Tibial nerve (tissue), 4 donors: ENCODE data around the gene ERC2. TPM values are rescaled to one million over a fixed set of nuclear protein-coding genes. Genes with fewer than 3 reads are reported as not detected.

ENCODE experiments used
- DNase-seq, 2 donors: peaks; one replicate each; pipeline ENCODE4 v3.0.0-alpha.2; 2019; ENCODE audit warnings: low spot score in 2 of 2
- H3K27ac ChIP-seq, 4 donors: fragments of 200-600 bp; sonication (generic) in 3 of 4; one replicate each; pipeline ENCODE4 v1.5.1; 2017 to 2019; ENCODE audit warnings: mild to moderate bottlenecking in 1 of 4
- H3K27me3 ChIP-seq, 2 donors: fragments of 200-600 bp; sonication (generic) in 1 of 2; one replicate each; pipeline versions ENCODE4 v1.5.1 to v1.6.0; 2017 to 2019
- H3K36me3 ChIP-seq, 3 donors: fragments of 200-600 bp; sonication (generic); one replicate each; pipeline ENCODE4 v1.5.1; 2018 to 2019
- H3K4me1 ChIP-seq, 4 donors: fragments of 200-600 bp; sonication (generic) in 3 of 4; one replicate each; pipeline ENCODE4 v1.5.1; 2017 to 2019
- H3K4me3 ChIP-seq, 4 donors: fragments of 200-600 bp; sonication (generic) in 3 of 4; one replicate each; pipeline ENCODE4 v1.5.1; 2017 to 2019; ENCODE audit warnings: mild to moderate bottlenecking in 1 of 4, moderate library complexity in 1 of 4
- H3K9me3 ChIP-seq, 4 donors: fragments of 200-600 bp; sonication (generic) in 3 of 4; one replicate each; pipeline ENCODE4 v1.5.1; 2017 to 2019
- EP300 ChIP-seq, 2 donors: sonication (generic); formaldehyde crosslinking; IDR thresholded peaks; one replicate each; pipeline ENCODE4 v1.6.1; 2017; ENCODE audit warnings: antibody characterized with exemption in 2 of 2, mild to moderate bottlenecking in 1 of 2
- POLR2A ChIP-seq, 2 donors: fragments of 450-650 bp; IDR thresholded peaks; one replicate each; pipeline ENCODE4 v1.6.1; 2017; ENCODE audit warnings: antibody characterized with exemption in 2 of 2, mild to moderate bottlenecking in 2 of 2, moderate library complexity in 2 of 2
- WGBS, 2 donors: methylation state at CpG; one replicate each; pipeline ENCODE4 v1.1.5; 2018; 5-methylcytosine and 5-hydroxymethylcytosine counted together
- total RNA-seq, 4 donors: library from RNA; depleted of rRNA; stranded (reverse); fragments of >200 nt; gene quantifications; one replicate each; pipeline ENCODE4 v1.1.0, GENCODE V29; 2016
- TF ChIP-seq, protein P1 (sequence below), 5 experiments: fragments of 200-600 bp in 3 of 5; fragments of 450-650 bp in 2 of 5; sonication (generic) in 3 of 5; IDR thresholded peaks; one replicate each; pipeline ENCODE4 v1.5.1; 2016 to 2019; ENCODE audit warnings: antibody characterized with exemption in 5 of 5, mild to moderate bottlenecking in 3 of 5, moderate library complexity in 2 of 5

The ERC2 gene
- total RNA-seq, 4 donors from 2014 or later: 0.84 to 0.98 (median 0.90) TPM; not detected in 1

DNA sequence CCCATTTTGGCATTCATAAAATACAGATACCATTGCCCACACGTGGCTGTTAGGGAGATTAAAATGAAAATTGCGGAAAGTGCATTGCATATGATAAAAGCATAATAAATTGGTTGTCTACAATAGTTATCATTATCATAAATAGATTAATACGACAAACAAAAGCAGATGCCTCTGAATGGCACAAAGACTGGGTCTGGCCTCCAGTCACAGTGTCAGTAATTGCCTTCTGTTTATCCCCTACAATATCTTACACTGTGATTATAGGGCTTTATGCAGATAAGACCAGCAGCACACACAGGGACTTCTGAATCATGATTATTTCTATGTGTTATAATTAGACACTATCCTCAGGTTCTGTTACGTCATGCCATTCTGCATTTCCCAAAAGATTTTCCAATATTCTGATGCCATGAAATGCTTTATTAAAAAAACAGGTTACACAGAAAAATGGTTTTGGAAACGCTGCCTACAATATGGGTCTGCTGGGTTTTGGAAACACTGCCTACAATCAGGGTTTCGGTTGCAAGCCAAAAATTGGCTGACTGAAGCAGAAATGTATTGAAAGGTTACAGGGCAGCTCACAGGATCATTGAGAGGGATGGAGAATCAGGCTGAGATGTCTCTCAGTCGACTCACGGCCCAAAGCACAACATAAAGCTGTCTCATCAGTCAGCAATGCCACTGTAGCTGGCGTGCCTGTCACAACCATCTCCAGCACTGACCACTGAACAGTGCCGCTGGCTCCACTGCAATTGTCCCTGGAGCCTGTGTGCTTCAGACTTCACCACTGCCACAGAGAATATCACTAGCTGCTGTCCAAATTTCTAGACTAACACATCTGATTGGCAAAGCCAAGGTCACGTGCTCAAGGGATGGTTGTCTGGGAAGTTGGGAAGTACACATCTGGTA is 248.1 kb downstream of the ERC2 start:
- no peak overlapping the region for H3K4me3 ChIP-seq
- no peak overlapping the region for H3K27ac ChIP-seq
- H3K4me1 ChIP-seq: no peaks in the 10 kb centered on the region
- no peaks in the 10 kb centered on the region for H3K9me3 ChIP-seq
- DNase-seq: no peak
- WGBS, 2 donors: 65 to 71% methylated on average over 11 of the region's 11 CpGs
- H3K27me3 ChIP-seq: no peaks in the 10 kb centered on the region
- H3K36me3 ChIP-seq: no peaks in the 10 kb centered on the region
- TF ChIP-seq, protein P1, sequence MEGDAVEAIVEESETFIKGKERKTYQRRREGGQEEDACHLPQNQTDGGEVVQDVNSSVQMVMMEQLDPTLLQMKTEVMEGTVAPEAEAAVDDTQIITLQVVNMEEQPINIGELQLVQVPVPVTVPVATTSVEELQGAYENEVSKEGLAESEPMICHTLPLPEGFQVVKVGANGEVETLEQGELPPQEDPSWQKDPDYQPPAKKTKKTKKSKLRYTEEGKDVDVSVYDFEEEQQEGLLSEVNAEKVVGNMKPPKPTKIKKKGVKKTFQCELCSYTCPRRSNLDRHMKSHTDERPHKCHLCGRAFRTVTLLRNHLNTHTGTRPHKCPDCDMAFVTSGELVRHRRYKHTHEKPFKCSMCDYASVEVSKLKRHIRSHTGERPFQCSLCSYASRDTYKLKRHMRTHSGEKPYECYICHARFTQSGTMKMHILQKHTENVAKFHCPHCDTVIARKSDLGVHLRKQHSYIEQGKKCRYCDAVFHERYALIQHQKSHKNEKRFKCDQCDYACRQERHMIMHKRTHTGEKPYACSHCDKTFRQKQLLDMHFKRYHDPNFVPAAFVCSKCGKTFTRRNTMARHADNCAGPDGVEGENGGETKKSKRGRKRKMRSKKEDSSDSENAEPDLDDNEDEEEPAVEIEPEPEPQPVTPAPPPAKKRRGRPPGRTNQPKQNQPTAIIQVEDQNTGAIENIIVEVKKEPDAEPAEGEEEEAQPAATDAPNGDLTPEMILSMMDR (IDR thresholded peaks at IDR 0.05): no peak
- no peak for TF ChIP-seq POLR2A (IDR thresholded peaks at IDR 0.05)

DNA sequence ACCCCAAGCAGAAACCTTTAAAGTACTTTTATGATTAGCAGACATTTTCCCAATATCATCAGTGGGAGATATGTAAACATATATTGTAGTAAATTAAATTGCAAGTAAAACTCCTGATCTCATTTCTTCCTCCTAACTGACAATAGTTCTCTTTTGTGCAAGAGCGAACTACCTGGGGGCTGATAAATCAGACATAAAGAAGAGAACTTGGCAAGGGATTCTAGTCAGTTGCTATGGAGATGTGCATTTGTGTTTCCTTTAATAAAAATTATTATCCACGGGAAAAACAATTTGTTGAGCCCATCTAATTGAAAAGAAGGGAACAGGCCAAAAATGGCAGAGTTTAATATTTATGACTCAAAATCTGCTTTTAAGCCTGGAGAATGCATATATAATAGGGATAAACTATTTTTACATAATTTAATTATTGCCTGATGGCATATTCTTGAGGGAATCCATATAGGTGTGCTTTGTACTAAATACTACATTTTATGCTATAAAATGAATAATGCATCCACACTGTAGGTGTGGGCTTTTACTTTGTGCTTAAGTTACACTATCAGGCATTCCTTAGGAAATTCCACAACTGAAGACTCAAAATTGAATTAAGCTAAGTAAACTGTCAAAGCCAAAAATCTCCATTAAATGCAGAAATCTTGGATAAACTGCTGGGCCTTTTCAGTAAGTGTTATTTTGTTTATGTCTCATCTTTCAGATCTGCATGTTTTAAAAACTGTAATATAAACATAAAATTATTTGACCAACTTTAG is 258.1 kb downstream of the ERC2 start:
- no peaks in the 10 kb centered on the region for H3K27me3 ChIP-seq

DNA sequence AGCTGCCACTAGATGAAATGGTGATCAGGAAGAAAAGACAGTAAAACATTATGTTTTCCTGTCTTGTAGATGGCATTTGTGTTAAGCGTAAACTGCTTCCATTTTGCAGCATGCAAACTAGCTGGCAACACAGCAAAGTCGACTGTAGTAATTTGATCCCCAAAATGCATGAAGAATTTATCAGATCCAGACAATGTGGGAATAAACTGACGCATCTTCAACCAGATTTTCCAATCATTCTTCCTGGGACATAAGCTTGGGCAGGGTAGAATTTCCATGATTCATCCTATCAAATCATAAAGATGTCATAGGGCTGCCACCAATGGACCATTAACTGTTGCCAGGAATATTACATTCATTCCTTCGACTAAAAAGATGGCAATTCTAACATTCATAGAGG is 260.3 kb downstream of the ERC2 start:
- DNase-seq: no peak
- Histone ChIP-seq H3K9me3 (peaks cover 0 to 7% (median 0%) of the 10 kb centered on the region in 4 donors), H3K36me3 (no peaks in the 10 kb centered on the region), H3K4me3 (no peak overlapping the region), H3K27ac (no peak overlapping the region), H3K4me1 (no peaks in the 10 kb centered on the region), H3K27me3 (no peaks in the 10 kb centered on the region)
- TF ChIP-seq, protein P1 (IDR thresholded peaks at IDR 0.05): no peak
- TF ChIP-seq POLR2A (IDR thresholded peaks at IDR 0.05): no peak
- no peak for TF ChIP-seq EP300 (IDR thresholded peaks at IDR 0.05)
- 85 to 88% methylated on average over 4 of the region's 4 CpGs for WGBS, 2 donors

More for the DNA sequence above, 258.1 kb downstream of the ERC2 start:
- 78% methylated on average over 2 of the region's 2 CpGs for WGBS, 2 donors
- Histone ChIP-seq H3K9me3 (peaks cover 0 to 13% (median 0%) of the 10 kb centered on the region in 4 donors), H3K4me1 (no peaks in the 10 kb centered on the region), H3K27ac (no peak overlapping the region), H3K36me3 (no peaks in the 10 kb centered on the region), H3K4me3 (no peak overlapping the region)
- DNase-seq: no peak
- TF ChIP-seq POLR2A (IDR thresholded peaks at IDR 0.05): no peak
- TF ChIP-seq, protein P1 (IDR thresholded peaks at IDR 0.05): no peak
- TF ChIP-seq EP300 (IDR thresholded peaks at IDR 0.05): no peak

DNA sequence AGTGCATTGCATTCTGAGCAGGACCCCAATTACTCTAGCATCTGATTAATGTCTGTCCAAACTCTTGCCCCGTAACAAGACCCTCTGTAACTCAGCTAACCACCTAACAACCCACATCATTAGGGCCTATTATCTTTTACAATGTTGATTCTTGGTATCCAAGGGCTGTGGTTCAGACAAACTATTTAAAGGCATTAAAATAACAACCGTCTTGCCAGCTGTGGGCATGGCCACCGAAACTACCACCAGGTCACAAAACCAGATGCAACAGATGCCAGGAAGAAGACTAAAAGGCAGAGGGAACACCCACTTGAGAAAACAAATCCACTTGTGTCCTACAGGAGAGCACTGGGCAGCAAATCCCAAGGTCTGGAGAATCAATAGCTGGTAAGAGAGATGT is 262.9 kb downstream of the ERC2 start:
- no peaks in the 10 kb centered on the region for H3K36me3 ChIP-seq
- no peak overlapping the region for H3K27ac ChIP-seq
- no peak for DNase-seq
- H3K9me3 ChIP-seq: no peaks in the 10 kb centered on the region
- no peaks in the 10 kb centered on the region for H3K4me1 ChIP-seq
- WGBS, 2 donors: 46 to 64% methylated on average over 3 of the region's 3 CpGs
- H3K4me3 ChIP-seq: no peak overlapping the region
- no peaks in the 10 kb centered on the region for H3K27me3 ChIP-seq
- TF ChIP-seq, protein P1 (IDR thresholded peaks at IDR 0.05): no peak
- no peak for TF ChIP-seq EP300 (IDR thresholded peaks at IDR 0.05)
- no peak for TF ChIP-seq POLR2A (IDR thresholded peaks at IDR 0.05)

DNA sequence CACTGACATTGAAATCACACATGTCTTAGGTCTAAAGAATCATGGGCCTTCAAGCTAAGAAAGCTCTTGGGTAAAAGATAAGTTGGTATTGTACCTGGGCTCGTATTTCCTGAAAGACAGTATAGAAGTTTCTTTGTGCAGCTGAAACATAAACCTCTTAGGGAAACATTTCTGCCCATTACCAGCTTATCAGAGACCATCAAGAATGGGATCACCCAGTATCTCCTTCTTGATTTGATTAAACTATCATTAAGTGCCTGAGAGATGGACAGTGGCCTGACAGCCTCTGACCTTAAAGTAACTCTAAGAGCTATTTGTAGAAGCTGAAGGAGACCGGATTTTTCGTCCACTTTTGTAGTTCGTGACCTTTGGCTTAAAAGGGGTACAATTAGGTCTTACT is 265.3 kb downstream of the ERC2 start:
- 62 to 64% methylated on average over 4 of the region's 4 CpGs for WGBS, 2 donors
- peaks cover 0 to 5% (median 0%) of the 10 kb centered on the region in 4 donors for H3K4me1 ChIP-seq
- DNase-seq: no peak
- no peak overlapping the region for H3K27ac ChIP-seq
- no peaks in the 10 kb centered on the region for H3K27me3 ChIP-seq
- H3K36me3 ChIP-seq: no peaks in the 10 kb centered on the region
- TF ChIP-seq EP300 (IDR thresholded peaks at IDR 0.05) (no peak), POLR2A (IDR thresholded peaks at IDR 0.05) (no peak)
- TF ChIP-seq, protein P1 (IDR thresholded peaks at IDR 0.05): no peak
- no peaks in the 10 kb centered on the region for H3K9me3 ChIP-seq
- no peak overlapping the region for H3K4me3 ChIP-seq
